Peyer's patch (tissue), 4 donors: ENCODE results near the gene SYTL2.

ENCODE experiments used
- CTCF ChIP-seq, 6 experiments: fragments of 450-650 bp in 4 of 6; fragments of 200-600 bp in 2 of 6; sonication (generic) in 1 of 6; IDR thresholded peaks; one replicate each; pipeline ENCODE4 v1.5.1; 2017 to 2019; ENCODE audit warnings: antibody characterized with exemption in 6 of 6, mild to moderate bottlenecking in 3 of 6, moderate library complexity in 1 of 6
- POLR2A ChIP-seq, 2 donors: fragments of 450-650 bp; IDR thresholded peaks; one replicate each; pipeline ENCODE4 v1.5.1; 2017; ENCODE audit warnings: antibody characterized with exemption in 2 of 2, mild to moderate bottlenecking in 2 of 2, moderate library complexity in 2 of 2

GRCh38 chr11:85819441-85819840, 8.5 kb upstream of the SYTL2 start:
- no peak for TF ChIP-seq POLR2A (IDR thresholded peaks at IDR 0.05)
- no peak for TF ChIP-seq CTCF (IDR thresholded peaks at IDR 0.05)
